CD4-positive, alpha-beta T cell treated with Interleukin-17A for 1 hour (primary cell): ENCODE measurements around the gene IL9R.
A peak's percentile ranks its signal among the peaks of the same experiment; 100 is the strongest.
"Not testable (repeated sequence)": the region's sequence is repeated elsewhere in the genome, so short reads cannot be mapped to it uniquely, and the experiment has no call there.

Experiments
- DNase-seq: peaks from one replicate; pipeline ENCODE4 v3.0.0-alpha.2; 2020

The IL9R gene

GRCh38 chrX:155999751-156000150 is 2.3 kb downstream of the IL9R start:
- DNase-seq: not testable (repeated sequence)

- DNase-seq: no peak
Measured at GRCh38 chrX:156000361-156000926, 2.9 kb downstream of the IL9R start.

DNA sequence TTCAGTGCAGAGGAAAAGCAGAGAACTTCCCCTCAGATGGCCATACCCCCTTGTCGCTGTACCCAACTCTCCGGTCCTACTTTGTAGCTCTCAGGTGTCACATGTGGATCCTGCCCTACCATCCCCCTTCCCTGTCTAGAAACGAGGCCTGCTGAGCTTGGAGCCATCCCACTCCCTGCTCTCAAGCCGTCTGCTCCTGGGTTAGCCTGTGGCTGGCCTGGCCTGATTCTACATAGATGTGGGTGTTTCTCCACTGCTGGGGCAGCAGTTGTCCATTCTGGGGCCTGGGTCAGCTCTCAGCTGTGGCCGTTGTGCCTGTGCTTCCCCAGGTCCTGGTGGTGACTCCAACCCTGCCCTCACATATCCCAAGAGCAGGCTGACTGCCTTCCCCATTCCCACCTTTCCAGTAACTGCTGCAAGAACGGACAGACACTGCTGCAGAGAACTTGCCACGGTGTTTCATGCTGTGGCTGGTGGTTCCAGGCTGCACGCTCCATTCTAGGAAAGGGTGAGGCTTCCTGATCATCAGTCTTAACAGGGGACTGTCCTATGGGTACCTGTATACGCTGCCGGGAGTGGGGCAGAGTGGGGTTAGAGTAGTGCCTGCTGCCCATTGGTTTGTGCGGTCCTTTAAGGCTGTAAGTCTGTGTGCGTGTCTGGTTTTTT is 3.6 kb downstream of the IL9R start:
- no peak for DNase-seq

- peak; percentile 10 for DNase-seq
Measured at GRCh38 chrX:156001667-156002021, 4.1 kb downstream of the IL9R start.

DNA sequence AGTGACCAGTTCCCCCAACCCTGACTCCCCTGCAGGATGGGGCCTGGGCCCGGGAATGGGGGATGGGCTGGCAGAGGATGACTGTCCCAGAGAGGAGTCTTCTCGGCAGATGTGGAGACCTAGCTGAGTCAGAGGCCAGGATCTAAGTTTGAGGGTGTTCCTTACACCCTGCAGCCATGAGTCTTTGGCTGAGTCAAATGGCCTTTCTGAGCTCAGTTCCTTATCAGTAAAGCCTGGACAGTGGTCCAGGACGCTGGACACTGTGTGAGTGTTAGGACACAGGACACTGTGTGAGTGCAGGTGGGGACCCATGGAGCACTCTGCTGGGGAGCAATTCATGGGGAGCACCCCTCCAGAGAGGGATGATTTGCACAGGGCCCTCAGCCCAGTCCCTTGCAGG is 5.0 kb downstream of the IL9R start:
- DNase-seq: no peak

DNA sequence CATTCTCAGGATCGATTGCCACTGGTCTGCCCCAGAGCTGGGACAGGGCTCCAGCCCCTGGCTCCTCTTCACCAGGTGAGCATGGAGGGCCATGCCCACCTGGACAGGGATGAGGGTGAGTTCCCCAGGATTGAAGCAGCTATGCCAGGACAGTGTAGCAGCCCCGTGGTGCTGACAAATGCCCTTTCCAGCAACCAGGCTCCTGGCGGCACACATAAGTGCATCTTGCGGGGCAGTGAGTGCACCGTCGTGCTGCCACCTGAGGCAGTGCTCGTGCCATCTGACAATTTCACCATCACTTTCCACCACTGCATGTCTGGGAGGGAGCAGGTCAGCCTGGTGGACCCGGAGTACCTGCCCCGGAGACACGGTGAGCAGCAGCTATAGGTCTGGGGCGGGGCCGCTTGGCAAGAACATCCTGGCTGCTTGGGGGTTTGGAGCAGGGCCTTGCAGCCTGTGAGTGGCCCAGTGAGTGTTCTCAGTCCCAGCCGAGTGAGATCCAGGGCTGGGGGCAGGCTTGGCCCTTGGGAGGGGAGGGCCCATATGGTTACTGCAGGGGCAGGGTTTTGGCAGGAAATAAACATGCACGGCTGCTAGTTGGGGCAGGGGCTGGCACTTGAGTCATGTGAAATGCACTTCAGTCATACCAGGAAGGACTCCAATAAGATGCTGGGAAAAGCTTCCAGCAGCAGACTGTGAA is 6.1 kb downstream of the IL9R start:
- DNase-seq: no peak

GRCh38 chrX:156004256-156004655 is 6.8 kb downstream of the IL9R start:
- no peak for DNase-seq

- DNase-seq: no peak
Measured at GRCh38 chrX:156004740-156005139, 7.2 kb downstream of the IL9R start.

GRCh38 chrX:156005144-156005543 is 7.6 kb downstream of the IL9R start:
- no peak for DNase-seq

DNA sequence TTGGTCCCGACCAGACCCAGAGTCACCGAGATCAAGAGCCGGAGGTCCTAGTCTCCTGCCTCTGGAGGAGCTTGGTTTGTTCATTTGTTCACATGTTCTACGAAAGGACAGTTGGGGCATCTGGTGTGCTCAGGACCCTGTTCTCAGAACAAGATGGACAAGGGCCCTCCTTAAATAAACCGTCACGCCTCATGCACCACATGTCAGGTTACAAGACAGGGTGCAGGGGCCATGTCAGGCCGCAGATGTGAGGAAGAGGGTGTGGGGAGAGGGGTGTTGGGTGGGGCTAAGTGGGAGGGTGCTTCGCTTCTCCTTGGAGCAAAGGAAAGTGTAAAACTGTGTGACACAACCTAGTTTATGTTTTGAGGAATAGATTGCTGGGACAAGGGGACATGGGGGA is 9.0 kb downstream of the IL9R start:
- not testable (repeated sequence) for DNase-seq

- DNase-seq: not testable (repeated sequence)
Measured at GRCh38 chrX:156008379-156008778, 10.9 kb downstream of the IL9R start.

- DNase-seq: no peak
Measured at GRCh38 chrX:156008915-156009314, 11.4 kb downstream of the IL9R start.

- DNase-seq: not testable (repeated sequence)
Measured at GRCh38 chrX:156009691-156010090, 12.2 kb downstream of the IL9R start.

GRCh38 chrX:156013286-156013953 is 15.9 kb downstream of the IL9R start:
- DNase-seq: not testable (repeated sequence)

DNA sequence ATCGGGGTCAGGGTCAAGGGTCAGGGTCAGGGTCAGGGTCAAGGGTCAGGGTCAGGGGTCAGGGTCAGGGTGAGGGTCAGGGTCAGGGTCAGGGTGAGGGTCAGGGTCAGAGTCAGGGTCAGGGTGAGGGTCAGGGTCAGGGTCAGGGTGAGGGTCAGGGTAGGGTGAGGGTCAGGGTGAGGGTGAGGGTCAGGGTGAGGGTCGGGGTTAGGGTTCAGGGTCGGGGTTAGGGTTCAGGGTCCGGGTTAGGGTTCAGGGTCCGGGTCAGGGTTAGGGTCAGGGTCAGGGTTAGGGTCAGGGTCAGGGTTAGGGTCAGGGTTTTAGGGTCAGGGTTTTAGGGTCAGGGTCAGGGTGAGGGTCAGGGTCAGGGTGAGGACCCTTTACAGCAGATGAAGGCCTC is 22.4 kb downstream of the IL9R start:
- not testable (repeated sequence) for DNase-seq

GRCh38 chrX:156023002-156023401 is 25.5 kb downstream of the IL9R start:
- not testable (repeated sequence) for DNase-seq

GRCh38 chrX:156024949-156025492 is 27.5 kb downstream of the IL9R start:
- not testable (repeated sequence) for DNase-seq

- not testable (repeated sequence) for DNase-seq
Measured at GRCh38 chrX:156028653-156029237, 31.2 kb downstream of the IL9R start.

DNA sequence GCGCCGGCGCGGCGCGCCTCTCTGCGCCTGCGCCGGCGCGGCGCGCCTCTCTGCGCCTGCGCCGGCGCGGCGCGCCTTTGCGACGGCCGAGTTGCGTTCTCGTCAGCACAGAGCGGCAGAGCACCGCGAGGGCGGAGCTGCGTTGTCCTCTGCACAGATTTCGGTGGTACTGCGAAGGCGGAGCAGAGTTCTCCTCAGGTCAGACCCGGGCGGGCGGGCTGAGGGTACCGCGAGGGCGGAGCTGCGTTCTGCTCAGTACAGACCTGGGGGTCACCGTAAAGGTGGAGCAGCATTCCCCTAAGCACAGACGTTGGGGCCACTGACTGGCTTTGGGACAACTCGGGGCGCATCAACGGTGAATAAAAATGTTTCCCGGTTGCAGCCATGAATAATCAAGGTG is 31.8 kb downstream of the IL9R start:
- DNase-seq: not testable (repeated sequence)

GRCh38 chrX:156029707-156030442 is 32.4 kb downstream of the IL9R start:
- DNase-seq: not testable (repeated sequence)

DNA sequence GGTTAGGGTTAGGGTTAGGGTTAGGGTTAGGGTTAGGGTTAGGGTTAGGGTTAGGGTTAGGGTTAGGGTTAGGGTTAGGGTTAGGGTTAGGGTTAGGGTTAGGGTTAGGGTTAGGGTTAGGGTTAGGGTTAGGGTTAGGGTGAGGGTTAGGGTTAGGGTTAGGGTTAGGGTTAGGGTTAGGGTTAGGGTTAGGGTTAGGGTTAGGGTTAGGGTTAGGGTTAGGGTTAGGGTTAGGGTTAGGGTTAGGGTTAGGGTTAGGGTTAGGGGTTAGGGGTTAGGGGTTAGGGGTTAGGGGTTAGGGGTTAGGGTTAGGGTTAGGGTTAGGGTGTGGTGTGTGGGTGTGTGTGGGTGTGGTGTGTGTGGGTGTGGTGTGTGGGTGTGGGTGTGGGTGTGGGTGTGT is 33.0 kb downstream of the IL9R start:
- DNase-seq: peak; percentile 51
